ENCODE data around the gene GIMAP6.

DNA sequence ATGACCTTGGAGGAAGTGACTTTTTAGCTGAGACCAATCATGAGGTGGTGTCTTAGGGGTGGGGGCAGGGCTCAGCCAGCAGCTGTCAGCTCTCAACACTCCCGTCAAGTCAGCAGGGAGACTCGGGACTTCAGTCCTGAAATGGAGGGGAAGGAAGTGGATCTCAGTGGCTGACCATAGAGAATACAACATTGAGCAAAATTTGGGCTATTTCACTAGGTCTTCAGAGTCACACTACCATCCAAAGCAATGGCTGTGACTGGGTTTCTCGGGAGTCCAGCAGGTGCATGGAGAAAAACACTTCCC lies 16.8 kb upstream of the GIMAP6 start:
- TF ChIP-seq POLR2A (IDR thresholded peaks at IDR 0.05) (no peak), POLR2AphosphoS5 (IDR thresholded peaks at IDR 0.05) (no peak)
- TF ChIP-seq, protein P1, sequence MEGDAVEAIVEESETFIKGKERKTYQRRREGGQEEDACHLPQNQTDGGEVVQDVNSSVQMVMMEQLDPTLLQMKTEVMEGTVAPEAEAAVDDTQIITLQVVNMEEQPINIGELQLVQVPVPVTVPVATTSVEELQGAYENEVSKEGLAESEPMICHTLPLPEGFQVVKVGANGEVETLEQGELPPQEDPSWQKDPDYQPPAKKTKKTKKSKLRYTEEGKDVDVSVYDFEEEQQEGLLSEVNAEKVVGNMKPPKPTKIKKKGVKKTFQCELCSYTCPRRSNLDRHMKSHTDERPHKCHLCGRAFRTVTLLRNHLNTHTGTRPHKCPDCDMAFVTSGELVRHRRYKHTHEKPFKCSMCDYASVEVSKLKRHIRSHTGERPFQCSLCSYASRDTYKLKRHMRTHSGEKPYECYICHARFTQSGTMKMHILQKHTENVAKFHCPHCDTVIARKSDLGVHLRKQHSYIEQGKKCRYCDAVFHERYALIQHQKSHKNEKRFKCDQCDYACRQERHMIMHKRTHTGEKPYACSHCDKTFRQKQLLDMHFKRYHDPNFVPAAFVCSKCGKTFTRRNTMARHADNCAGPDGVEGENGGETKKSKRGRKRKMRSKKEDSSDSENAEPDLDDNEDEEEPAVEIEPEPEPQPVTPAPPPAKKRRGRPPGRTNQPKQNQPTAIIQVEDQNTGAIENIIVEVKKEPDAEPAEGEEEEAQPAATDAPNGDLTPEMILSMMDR (IDR thresholded peaks at IDR 0.05), result no peak

Data from prostate gland (tissue), 2 donors.